Activated T-helper 2 cell treated with anti-CD3 and anti-CD28 coated beads, Interferon-gamma antibody, Interleukin-2, Interleukin-4, amounts not matched to agents 10 μg/mL and 5 μg/mL and 100 μg/mL, durations not matched to agents 14 hours and 24 hours and 36 hours (primary cell): ENCODE data around the gene NDUFA11. TPM values are rescaled to one million over a fixed set of nuclear protein-coding genes. Genes with fewer than 3 reads are reported as not detected.

Experiments used
- DNase-seq: peaks from one replicate; pipeline ENCODE4 v3.0.0; 2021; ENCODE audit warnings: low spot score
- H3K27ac Mint-ChIP-seq: one replicate; pipeline ENCODE4 v1.8.0; 2021; ENCODE audit warnings: mixed read lengths
- H3K27me3 Mint-ChIP-seq: one replicate; pipeline ENCODE4 v1.8.0; 2021; ENCODE audit warnings: low read depth, mixed read lengths
- H3K36me3 Mint-ChIP-seq: one replicate; pipeline ENCODE4 v1.8.0; 2021; ENCODE audit warnings: low read depth, mixed read lengths
- H3K4me1 Mint-ChIP-seq: one replicate; pipeline ENCODE4 v1.8.0; 2021; ENCODE audit warnings: low read depth, mixed read lengths
- H3K4me3 Mint-ChIP-seq: one replicate; pipeline ENCODE4 v1.8.0; 2021; ENCODE audit warnings: low read depth, mild to moderate bottlenecking, moderate library complexity, mixed read lengths
- H3K9me3 Mint-ChIP-seq: one replicate; pipeline ENCODE4 v1.8.0; 2021; ENCODE audit warnings: mixed read lengths
- intact Hi-C: fragments of 100-400 bp; cut with micrococcal nuclease; formaldehyde crosslinking; loops from one replicate; pipeline ENCODE4 v1.15.1; 2023
- total RNA-seq: library from RNA; stranded (reverse); gene quantifications from 2 replicates; pipeline ENCODE4 v1.2.3, GENCODE V29; 2022

NDUFA11 gene
- total RNA-seq, 1 donor from 2014 or later, result 230 TPM

- Mint-ChIP-seq H3K27ac (no peak overlapping the region), H3K27me3 (no peaks in the 10 kb centered on the region), H3K36me3 (peaks cover 28% of the 10 kb centered on the region), H3K9me3 (no peaks in the 10 kb centered on the region), H3K4me1 (peaks cover 4% of the 10 kb centered on the region), H3K4me3 (no peak overlapping the region)
- intact Hi-C loops, result no loop called here
- no peak for DNase-seq
Measured at GRCh38 chr19:5940260-5941208, 36.9 kb upstream of the NDUFA11 start.

- Mint-ChIP-seq H3K4me3 (no peak overlapping the region), H3K36me3 (peaks cover 36% of the 10 kb centered on the region), H3K9me3 (no peaks in the 10 kb centered on the region), H3K4me1 (no peaks in the 10 kb centered on the region), H3K27ac (no peak overlapping the region), H3K27me3 (no peaks in the 10 kb centered on the region)
- no peak for DNase-seq
- intact Hi-C loops, result no loop called here
Measured at GRCh38 chr19:5937550-5937949, 34.0 kb upstream of the NDUFA11 start.

- DNase-seq, result no peak
- intact Hi-C loops, result no loop called here
- Mint-ChIP-seq H3K9me3 (no peaks in the 10 kb centered on the region), H3K27ac (no peak overlapping the region), H3K4me1 (no peaks in the 10 kb centered on the region), H3K27me3 (no peaks in the 10 kb centered on the region), H3K36me3 (peaks cover 41% of the 10 kb centered on the region), H3K4me3 (no peak overlapping the region)
Measured at GRCh38 chr19:5936292-5936592, 32.7 kb upstream of the NDUFA11 start.

GRCh38 chr19:5935473-5936291 is 32.1 kb upstream of the NDUFA11 start:
- H3K4me1 Mint-ChIP-seq, result no peaks in the 10 kb centered on the region
- no peaks in the 10 kb centered on the region for H3K27me3 Mint-ChIP-seq
- H3K9me3 Mint-ChIP-seq, result no peaks in the 10 kb centered on the region
- H3K36me3 Mint-ChIP-seq, result peaks cover 40% of the 10 kb centered on the region
- no peak overlapping the region for H3K27ac Mint-ChIP-seq
- intact Hi-C loops, result no loop called here
- no peak for DNase-seq
- no peak overlapping the region for H3K4me3 Mint-ChIP-seq

GRCh38 chr19:5934774-5935472 is 31.3 kb upstream of the NDUFA11 start:
- DNase-seq, result no peak
- Mint-ChIP-seq H3K9me3 (no peaks in the 10 kb centered on the region), H3K4me3 (no peak overlapping the region), H3K27ac (no peak overlapping the region), H3K27me3 (no peaks in the 10 kb centered on the region), H3K4me1 (no peaks in the 10 kb centered on the region), H3K36me3 (peaks cover 40% of the 10 kb centered on the region)
- intact Hi-C loops, result no loop called here

- Mint-ChIP-seq H3K27me3 (no peaks in the 10 kb centered on the region), H3K4me1 (no peaks in the 10 kb centered on the region), H3K9me3 (no peaks in the 10 kb centered on the region), H3K4me3 (no peak overlapping the region), H3K27ac (no peak overlapping the region), H3K36me3 (peaks cover 36% of the 10 kb centered on the region)
- no peak for DNase-seq
- intact Hi-C loops, result no loop called here
Measured at GRCh38 chr19:5934069-5934401, 30.4 kb upstream of the NDUFA11 start.

GRCh38 chr19:5933391-5934068 is 29.9 kb upstream of the NDUFA11 start:
- H3K9me3 Mint-ChIP-seq, result no peaks in the 10 kb centered on the region
- no peak overlapping the region for H3K27ac Mint-ChIP-seq
- no peaks in the 10 kb centered on the region for H3K27me3 Mint-ChIP-seq
- intact Hi-C loops, result no loop called here
- H3K4me3 Mint-ChIP-seq, result no peak overlapping the region
- H3K4me1 Mint-ChIP-seq, result no peaks in the 10 kb centered on the region
- H3K36me3 Mint-ChIP-seq, result peaks cover 40% of the 10 kb centered on the region
- no peak for DNase-seq

- DNase-seq, result no peak
- H3K36me3 Mint-ChIP-seq, result peaks cover 45% of the 10 kb centered on the region
- H3K27ac Mint-ChIP-seq, result no peak overlapping the region
- no peaks in the 10 kb centered on the region for H3K27me3 Mint-ChIP-seq
- intact Hi-C loops, result no loop called here
- H3K4me1 Mint-ChIP-seq, result no peaks in the 10 kb centered on the region
- no peak overlapping the region for H3K4me3 Mint-ChIP-seq
- H3K9me3 Mint-ChIP-seq, result no peaks in the 10 kb centered on the region
Measured at GRCh38 chr19:5932609-5933262, 29.1 kb upstream of the NDUFA11 start.

- Mint-ChIP-seq H3K4me1 (no peaks in the 10 kb centered on the region), H3K36me3 (peaks cover 42% of the 10 kb centered on the region), H3K4me3 (no peak overlapping the region), H3K9me3 (no peaks in the 10 kb centered on the region), H3K27me3 (no peaks in the 10 kb centered on the region), H3K27ac (no peak overlapping the region)
- DNase-seq, result no peak
- intact Hi-C loops, result no loop called here
Measured at GRCh38 chr19:5932146-5932545, 28.6 kb upstream of the NDUFA11 start.

- intact Hi-C loops, result no loop called here
- Mint-ChIP-seq H3K36me3 (peaks cover 40% of the 10 kb centered on the region), H3K27ac (no peak overlapping the region), H3K9me3 (no peaks in the 10 kb centered on the region), H3K4me1 (no peaks in the 10 kb centered on the region), H3K27me3 (no peaks in the 10 kb centered on the region), H3K4me3 (no peak overlapping the region)
- no peak for DNase-seq
Measured at GRCh38 chr19:5931251-5931650, 27.7 kb upstream of the NDUFA11 start.

GRCh38 chr19:5929625-5930024 is 26.0 kb upstream of the NDUFA11 start:
- H3K4me1 Mint-ChIP-seq, result no peaks in the 10 kb centered on the region
- no peak overlapping the region for H3K4me3 Mint-ChIP-seq
- H3K27me3 Mint-ChIP-seq, result no peaks in the 10 kb centered on the region
- no peak overlapping the region for H3K27ac Mint-ChIP-seq
- intact Hi-C loops, result no loop called here
- DNase-seq, result no peak
- peaks cover 41% of the 10 kb centered on the region for H3K36me3 Mint-ChIP-seq
- H3K9me3 Mint-ChIP-seq, result no peaks in the 10 kb centered on the region

GRCh38 chr19:5929179-5929578 is 25.6 kb upstream of the NDUFA11 start:
- intact Hi-C loops, result no loop called here
- Mint-ChIP-seq H3K9me3 (no peaks in the 10 kb centered on the region), H3K36me3 (peaks cover 41% of the 10 kb centered on the region), H3K27me3 (no peaks in the 10 kb centered on the region), H3K4me1 (no peaks in the 10 kb centered on the region), H3K4me3 (no peak overlapping the region), H3K27ac (no peak overlapping the region)
- no peak for DNase-seq
